Cardiac muscle cell (in vitro differentiated cells and primary cell): Measurements from ENCODE around the gene NONO. TPM values are rescaled to one million over a fixed set of nuclear protein-coding genes. Genes with fewer than 3 reads are reported as not detected.
"Not testable (repeated sequence)": the region's sequence is repeated elsewhere in the genome, so short reads cannot be mapped to it uniquely, and the experiment has no call there.

ENCODE experiments used
- DNase-seq, 2 donors: peaks; one replicate each; pipeline versions ENCODE4 v3.0.0 to v3.0.0-alpha.2; 2010 to 2017; ENCODE audit warnings: low read depth in 1 of 2, low spot score in 1 of 2
- H3K27ac ChIP-seq: fragments of 200-600 bp; sonication (generic); 2 replicates; pipeline ENCODE4 v1.5.1; 2016
- H3K27me3 ChIP-seq: fragments of 200-600 bp; sonication (generic); 2 replicates; pipeline ENCODE4 v1.6.0; 2016; ENCODE audit warnings: control low read depth
- H3K36me3 ChIP-seq: fragments of 200-600 bp; sonication (generic); 2 replicates; pipeline ENCODE4 v1.5.1; 2016; ENCODE audit warnings: control low read depth
- H3K4me1 ChIP-seq: fragments of 200-600 bp; sonication (generic); 2 replicates; pipeline ENCODE4 v1.8.1; 2017; ENCODE audit warnings: low read depth, mild to moderate bottlenecking, mixed run types
- H3K4me3 ChIP-seq: fragments of 200-600 bp; sonication (generic); 2 replicates; pipeline ENCODE4 v1.5.1; 2016; ENCODE audit warnings: mild to moderate bottlenecking
- H3K9me3 ChIP-seq: fragments of 200-600 bp; sonication (generic); 2 replicates; pipeline ENCODE4 v1.5.1; 2017; ENCODE audit warnings: low read depth, mild to moderate bottlenecking, control low read depth
- CTCF ChIP-seq: IDR thresholded peaks from 2 replicates; pipeline ENCODE4 v1.5.1; 2012; ENCODE audit warnings: low read depth, mild to moderate bottlenecking, low read length
- polyA plus RNA-seq: library from polyadenylated mRNA; unstranded; fragments of >200 nt; fragmentation: Nextera tagmentation; extraction: Ambion mirVana; gene quantifications from 2 replicates; pipeline ENCODE4 v1.2.1, GENCODE V29; 2016
- total RNA-seq: library from RNA; depleted of rRNA; stranded (reverse); fragments of >200 nt; gene quantifications from 2 replicates; pipeline ENCODE4 v1.2.3, GENCODE V29; 2016

NONO gene
- total and polyA plus RNA-seq, 2 experiments from 2014 or later, result 278 to 770 TPM

GRCh38 chrX:71253253-71254091 is 30.0 kb upstream of the NONO start:
- peaks cover 8% of the 10 kb centered on the region for H3K4me1 ChIP-seq
- H3K27ac ChIP-seq, result peak overlapping the region; percentile 93
- TF ChIP-seq CTCF, result peak; percentile 47
- H3K36me3 ChIP-seq, result peaks cover 4% of the 10 kb centered on the region
- no peaks in the 10 kb centered on the region for H3K27me3 ChIP-seq
- H3K4me3 ChIP-seq, result peak overlapping the region; percentile 74
- H3K9me3 ChIP-seq, result no peaks in the 10 kb centered on the region
- DNase-seq, result peak; percentile 48 to 60

GRCh38 chrX:71254092-71254963 is 29.1 kb upstream of the NONO start, which contains the start of gene ZMYM3:
Gene ZMYM3, minus strand, starts transcription at chrX:71254140. Its CDS starts 885 bp downstream, at chrX:71253255.
- H3K27me3 ChIP-seq, result no peaks in the 10 kb centered on the region
- DNase-seq, result peak; percentile 89 to 90
- H3K27ac ChIP-seq, result peak within 1 kb of the TSS; percentile 93
- H3K36me3 ChIP-seq, result no peaks in the 10 kb centered on the region
- peak within 1 kb of the TSS; percentile 74 for H3K4me3 ChIP-seq
- peaks cover 8% of the 10 kb centered on the region for H3K4me1 ChIP-seq
- no peak for TF ChIP-seq CTCF
- H3K9me3 ChIP-seq, result no peaks in the 10 kb centered on the region

- Histone ChIP-seq H3K36me3 (no peaks in the 10 kb centered on the region), H3K27ac (peak overlapping the region; percentile 93), H3K4me3 (no peak overlapping the region), H3K9me3 (peaks cover 3% of the 10 kb centered on the region), H3K4me1 (peaks cover 8% of the 10 kb centered on the region), H3K27me3 (no peaks in the 10 kb centered on the region)
- peak in 1 of 2 donors; percentile 27 for DNase-seq
- TF ChIP-seq CTCF, result no peak
Observed at GRCh38 chrX:71256051-71256450, 27.4 kb upstream of the NONO start.

- Histone ChIP-seq H3K27me3 (no peaks in the 10 kb centered on the region), H3K4me1 (peaks cover 8% of the 10 kb centered on the region), H3K36me3 (no peaks in the 10 kb centered on the region), H3K9me3 (peaks cover 3% of the 10 kb centered on the region), H3K27ac (peak overlapping the region; percentile 93), H3K4me3 (no peak overlapping the region)
- no peak for TF ChIP-seq CTCF
- no peak for DNase-seq
Observed at GRCh38 chrX:71256856-71257255, 26.6 kb upstream of the NONO start.

GRCh38 chrX:71268624-71269023 is 14.8 kb upstream of the NONO start:
- not testable (repeated sequence) for DNase-seq, H3K27me3 ChIP-seq, H3K9me3 ChIP-seq, H3K36me3 ChIP-seq, H3K4me3 ChIP-seq, H3K27ac ChIP-seq, H3K4me1 ChIP-seq
